ENCODE data around the gene MCRIP2. TPM values are rescaled to one million over a fixed set of nuclear protein-coding genes. Genes with fewer than 3 reads are reported as not detected.
A peak's percentile ranks its signal among the peaks of the same experiment; 100 is the strongest.

MCRIP2 gene
- total and polyA plus RNA-seq, 9 of the 15 experiments (the other 6 are each of a cell fraction or from before 2014, with no cell fraction given) = 0.80 to 120 (median 35.2) TPM

GRCh38 chr16:674968-675883 lies 33.6 kb downstream of the MCRIP2 start, which contains the start of gene RHBDL1:
TSS of gene RHBDL1 (plus strand) at chr16:675671. CDS start at chr16:675791, 120 bp downstream.
- Histone ChIP-seq H2AFZ (ENCODE audit: low read depth, low read length) (peak within 1 kb of the TSS; percentile 86), H3K9me1 (ENCODE audit: control insufficient read depth, insufficient read depth, low read length) (no peaks in the 10 kb centered on the region), H3K9me3 (replicated peaks; ENCODE audit: control insufficient read depth, insufficient read depth, low read depth, low read length) (no peaks in the 10 kb centered on the region), H3K9ac (ENCODE audit: insufficient read depth in 1 of 2, low read depth in 2 of 2, low read length in 2 of 2) (peak within 1 kb of the TSS; percentile 32 to 93; a peak in 3 of 4 replicates), H3K79me2 (ENCODE audit: control insufficient read depth, insufficient read depth, low read length) (peaks cover 8% of the 10 kb centered on the region), H3K4me3 (peak within 1 kb of the TSS; percentile 52), H3K4me1 (replicated peaks in 1 of 2; ENCODE audit: control insufficient read depth in 2 of 2, insufficient read depth in 2 of 2, low read length in 2 of 2) (peaks cover 22 to 96% of the 10 kb centered on the region in 2 experiments), H3K36me3 (ENCODE audit: control insufficient read depth, insufficient read depth, low read length) (peaks cover 50% of the 10 kb centered on the region), H4K20me1 (replicated peaks; ENCODE audit: control insufficient read depth, insufficient read depth, low read length) (0 out of 2 replicates have a peak, but pooled peaks cover 4% of the 10 kb centered on the region), H3K4me2 (ENCODE audit: insufficient read depth, low read length) (peak within 1 kb of the TSS; percentile 79), H3K27ac (ENCODE audit: extremely low read depth, low read depth, low read length) (peak within 1 kb of the TSS; percentile 72), H3K27me3 (ENCODE audit: control insufficient read depth in 2 of 2, insufficient read depth in 2 of 2, low read length in 2 of 2) (no peaks in the 10 kb centered on the region)
- no TSS peak for BruUV-seq (replicated peaks)
- peak; percentile 88 for FAIRE-seq
- peak; percentile 66 for ATAC-seq
- in situ Hi-C loops (cut with MboI) (loop anchor here (10.0 kb wide), 1 partner anchor 280 kb away; the partner anchor contains the start of gene NME4), intact Hi-C loops (cut with micrococcal nuclease) (loop anchor here (5.0 kb wide), 1 partner anchor 38 kb away; the partner anchor contains the start of gene METTL26)
- ChIA-PET POLR2A (interaction anchor here (0.5 to 1.7 kb wide), 7 partner anchors 9 to 305 kb away, joined by 3 to 6 read pairs (median 4); partner anchors contain the start of genes JMJD8 and MRPL28), CTCF (ENCODE audit: low intra/inter-chr PET ratio) (no interaction called here)
- 3% methylated on average over 36 of the region's 73 CpGs for whole genome bisulfite sequencing (ENCODE audit: insufficient coverage, low coverage, missing lambda C conversion rate)
- DNase-seq (ENCODE audit: extremely low read depth in 1 of 4, low spot score in 3 of 4) = peak; percentile 53 to 90 (median 68)
- no peak for TF ChIP-seq HEY1 (CRISPR knock-in tag; IDR thresholded peaks at IDR 0.05; ENCODE audit: borderline replicate concordance)
- TF ChIP-seq RBM17 (IDR thresholded peaks at IDR 0.05; ENCODE audit: borderline replicate concordance, low read depth, low read length) = no peak
- no peak for TF ChIP-seq HNRNPK (IDR thresholded peaks at IDR 0.05; ENCODE audit: low read depth, low read length, poor library complexity, severe bottlenecking)
- TF ChIP-seq XRCC3 (IDR thresholded peaks at IDR 0.05) = no peak
- TF ChIP-seq KDM5B (IDR thresholded peaks at IDR 0.05; ENCODE audit: insufficient replicate concordance, low read depth, low read length) = peak; percentile 54
- TF ChIP-seq ZNF232 (CRISPR knock-in tag; IDR thresholded peaks at IDR 0.05) = no peak
- TF ChIP-seq SREBF2 (CRISPR knock-in tag; IDR thresholded peaks at IDR 0.05) = no peak
- TF ChIP-seq HMGN3 (IDR thresholded peaks at IDR 0.05; ENCODE audit: borderline replicate concordance, extremely low read depth, insufficient read length, low read depth, low read length) = peak; percentile 83
- TF ChIP-seq MCM2 (IDR thresholded peaks at IDR 0.05; ENCODE audit: low read depth) = no peak
- TF ChIP-seq ZNF717 (CRISPR knock-in tag; IDR thresholded peaks at IDR 0.05) = no peak
- no peak for TF ChIP-seq TCF3 (CRISPR knock-in tag; IDR thresholded peaks at IDR 0.05)
- TF ChIP-seq PYGO2 (tag; IDR thresholded peaks at IDR 0.05) = no peak
- peak; percentile 50 for TF ChIP-seq CHD1 (IDR thresholded peaks at IDR 0.05; ENCODE audit: low read length)
- TF ChIP-seq RB1 (IDR thresholded peaks at IDR 0.05; ENCODE audit: low read depth) = no peak; the same call in none of the 2 replicates
- peak; percentile 98 for TF ChIP-seq BCOR (IDR thresholded peaks at IDR 0.05)
- TF ChIP-seq SPI1 (IDR thresholded peaks at IDR 0.05; ENCODE audit: borderline replicate concordance, low read depth, low read length) = peak; percentile 32
- TF ChIP-seq ZBTB49 (CRISPR knock-in tag; IDR thresholded peaks at IDR 0.05; ENCODE audit: borderline replicate concordance) = no peak
- TF ChIP-seq TSC22D4 (tag; IDR thresholded peaks at IDR 0.05) = no peak
